CD14-positive monocyte (primary cell): Measurements from ENCODE around the gene RNASEH2A. TPM values are rescaled to one million over a fixed set of nuclear protein-coding genes. Genes with fewer than 3 reads are reported as not detected.

Source experiments
- DNase-seq, 3 donors: peaks; one replicate each; pipeline ENCODE4 v3.0.0-alpha.2; 2011 to 2022
- H2AFZ ChIP-seq: 2 replicates; pipeline ENCODE4 v1.6.0; 2012; ENCODE audit warnings: mild to moderate bottlenecking, low read depth, low read length, inconsistent platforms; ENCODE audit not compliant: insufficient read depth, poor library complexity, severe bottlenecking
- H3K27ac ChIP-seq, 2 donors: 1 replicate in 1 of 2; 2 replicates in 1 of 2; pipeline ENCODE4 v1.5.1; 2012 to 2013; ENCODE audit warnings: low read length in 2 of 2, control low read depth in 1 of 2, inconsistent platforms in 1 of 2, low read depth in 1 of 2, mild to moderate bottlenecking in 1 of 2
- H3K27me3 ChIP-seq, 2 donors: one replicate each; pipeline versions ENCODE4 v1.6.0 to v1.6.1; 2011 to 2013; ENCODE audit warnings: low read length in 2 of 2; ENCODE audit not compliant: control insufficient read depth in 2 of 2, insufficient read depth in 2 of 2
- H3K36me3 ChIP-seq, 2 donors: replicated peaks in 1 of 2; 1 replicate in 1 of 2; 2 replicates in 1 of 2; pipeline versions ENCODE4 v1.5.1 to v1.6.1; 2012 to 2013; ENCODE audit warnings: low read length in 2 of 2, control low read depth in 1 of 2, inconsistent platforms in 1 of 2, mild to moderate bottlenecking in 1 of 2; ENCODE audit not compliant: insufficient read depth in 2 of 2, control insufficient read depth in 1 of 2
- H3K4me1 ChIP-seq, 2 donors: 1 replicate in 1 of 2; 2 replicates in 1 of 2; pipeline versions ENCODE4 v1.5.1 to v1.6.1; 2012 to 2013; ENCODE audit warnings: low read length in 2 of 2, control low read depth in 1 of 2, inconsistent platforms in 1 of 2, mild to moderate bottlenecking in 1 of 2, moderate library complexity in 1 of 2; ENCODE audit not compliant: insufficient read depth in 2 of 2, control insufficient read depth in 1 of 2
- H3K4me2 ChIP-seq: replicated peaks from 2 replicates; pipeline ENCODE3; 2012; ENCODE audit warnings: low read length, moderate library complexity, mild to moderate bottlenecking; ENCODE audit not compliant: poor library complexity, severe bottlenecking; ENCODE audit errors: extremely low read depth
- H3K4me3 ChIP-seq, 3 experiments: fragments of 200-600 bp in 1 of 3; sonication (generic) in 1 of 3; replicated peaks in 1 of 3; 1 replicate in 2 of 3; 2 replicates in 1 of 3; pipeline ENCODE4 v1.5.1; 2011 to 2013; ENCODE audit warnings: low read length in 3 of 3, mild to moderate bottlenecking in 3 of 3, control low read depth in 2 of 3, low read depth in 2 of 3, inconsistent platforms in 1 of 3, moderate library complexity in 1 of 3
- H3K79me2 ChIP-seq: 2 replicates; pipeline ENCODE4 v1.6.0; 2012; ENCODE audit warnings: mild to moderate bottlenecking, control low read depth, inconsistent platforms, low read length, moderate library complexity; ENCODE audit not compliant: insufficient read depth
- H3K9ac ChIP-seq: 2 replicates; pipeline ENCODE4 v1.6.0; 2017; ENCODE audit warnings: low read length, mild to moderate bottlenecking; ENCODE audit not compliant: insufficient read depth, poor library complexity, severe bottlenecking
- H3K9me3 ChIP-seq, 2 donors: replicated peaks in 1 of 2; 1 replicate in 1 of 2; 2 replicates in 1 of 2; pipeline versions ENCODE4 v1.5.1 to v1.6.1; 2012 to 2013; ENCODE audit warnings: low read length in 2 of 2, control low read depth in 1 of 2; ENCODE audit not compliant: control insufficient read depth in 1 of 2, insufficient read depth in 1 of 2
- H4K20me1 ChIP-seq: 2 replicates; pipeline ENCODE4 v1.6.0; 2012; ENCODE audit warnings: mild to moderate bottlenecking, low read length, control low read depth, moderate library complexity; ENCODE audit not compliant: insufficient read depth
- H3K27ac Mint-ChIP-seq, 7 donors: one replicate each; pipeline ENCODE4 v1.8.0; 2020; ENCODE audit warnings: mild to moderate bottlenecking in 7 of 7, mixed read lengths in 7 of 7, moderate library complexity in 6 of 7, inconsistent platforms in 2 of 7
- H3K27me3 Mint-ChIP-seq, 3 donors: one replicate each; pipeline ENCODE4 v1.8.0; 2021 to 2022; ENCODE audit warnings: low read depth in 3 of 3, mild to moderate bottlenecking in 3 of 3, mixed read lengths in 3 of 3, moderate library complexity in 3 of 3, inconsistent platforms in 1 of 3
- H3K36me3 Mint-ChIP-seq, 2 donors: one replicate each; pipeline ENCODE4 v1.8.0; 2020; ENCODE audit warnings: mixed read lengths in 2 of 2, inconsistent platforms in 1 of 2, mild to moderate bottlenecking in 1 of 2
- H3K4me1 Mint-ChIP-seq: one replicate; pipeline ENCODE4 v1.8.0; 2020; ENCODE audit warnings: mild to moderate bottlenecking, mixed read lengths
- H3K4me3 Mint-ChIP-seq, 2 donors: one replicate each; pipeline ENCODE4 v1.8.0; 2020; ENCODE audit warnings: mild to moderate bottlenecking in 2 of 2, mixed read lengths in 2 of 2, moderate library complexity in 1 of 2
- H3K9me3 Mint-ChIP-seq, 7 donors: one replicate each; pipeline ENCODE4 v1.8.0; 2020 to 2022; ENCODE audit warnings: mixed read lengths in 7 of 7, mild to moderate bottlenecking in 6 of 7, moderate library complexity in 6 of 7, inconsistent platforms in 2 of 7
- CTCF ChIP-seq: fragments of 200-600 bp; IDR thresholded peaks from one replicate; pipeline ENCODE4 v1.8.0; 2022; ENCODE audit warnings: antibody characterized with exemption, mild to moderate bottlenecking
- WGBS: methylation state at CpG from one replicate; pipeline ENCODE4 v1.1.5; 2013; ENCODE audit warnings: missing lambda C conversion rate; ENCODE audit not compliant: insufficient coverage; 5-methylcytosine and 5-hydroxymethylcytosine counted together
- intact Hi-C, 2 donors: fragments of 100-400 bp; cut with micrococcal nuclease; formaldehyde crosslinking; loops; one replicate each; pipeline versions ENCODE4 v1.15.0 to v1.15.1; 2023
- polyA plus RNA-seq, 3 donors: library from polyadenylated mRNA; depleted of rRNA in 1 of 3; unstranded in 2 of 3; stranded (reverse) in 1 of 3; fragments of 300-500 nt in 2 of 3; fragments of >200 nt in 1 of 3; fragmentation: Illumina TruSeq in 2 of 3; gene quantifications; 1 replicate in 2 of 3; 2 replicates in 1 of 3; pipeline ENCODE4 v1.2.3, GENCODE V29; 2012 to 2021

RNASEH2A gene
- polyA plus RNA-seq, 3 donors: 8.7 to 21.5 (median 15.2) TPM

- H3K9me3 Mint-ChIP-seq: no peaks in the 10 kb centered on the region
- peaks cover 2% of the 10 kb centered on the region for H4K20me1 ChIP-seq
- peaks cover 17 to 22% of the 10 kb centered on the region in 2 donors for H3K4me1 ChIP-seq
- intact Hi-C loops: no loop called here
- no peak for DNase-seq
- no peaks in the 10 kb centered on the region for H3K27me3 ChIP-seq
- no peaks in the 10 kb centered on the region for H3K9me3 ChIP-seq
- no peak overlapping the region for H3K4me3 ChIP-seq
- H3K27ac Mint-ChIP-seq: peak overlapping the region in 1 of 7 donors; percentile 26
- H3K36me3 ChIP-seq: no peaks in the 10 kb centered on the region
- no peak for TF ChIP-seq CTCF
- H3K27ac ChIP-seq: no peak overlapping the region
- H2AFZ ChIP-seq: no peak overlapping the region
- H3K79me2 ChIP-seq: peaks cover 7% of the 10 kb centered on the region
- no peak overlapping the region for H3K9ac ChIP-seq
- 85% methylated on average over 2 of the region's 4 CpGs for WGBS
- H3K4me1 Mint-ChIP-seq: peaks cover 15% of the 10 kb centered on the region
- no peak overlapping the region for H3K4me3 Mint-ChIP-seq
- peaks cover 12 to 25% of the 10 kb centered on the region in 2 donors for H3K36me3 Mint-ChIP-seq
- no peak overlapping the region for H3K4me2 ChIP-seq
- peaks cover 2 to 5% (median 3%) of the 10 kb centered on the region in 3 donors for H3K27me3 Mint-ChIP-seq
Measured at GRCh38 chr19:12772323-12772722, 34.1 kb upstream of the RNASEH2A start.

DNA sequence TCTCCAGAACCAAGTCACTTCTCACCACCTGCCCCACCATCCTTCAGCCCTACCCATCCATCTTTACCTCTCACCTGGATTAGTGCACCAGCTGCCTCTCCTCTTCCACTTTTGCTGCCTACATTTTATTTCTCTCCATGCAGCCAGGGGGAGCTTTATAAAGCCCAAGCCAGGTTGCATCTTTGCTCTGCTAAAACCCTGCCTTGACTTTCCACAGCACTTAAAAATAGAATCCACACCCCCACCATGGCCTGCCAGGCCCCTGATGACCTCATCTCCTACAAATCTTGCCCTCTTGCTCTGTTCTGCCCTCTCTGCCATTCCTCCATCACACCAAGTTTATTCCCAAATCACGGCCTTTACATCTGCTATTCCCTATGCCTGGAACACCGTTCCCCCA lies 32.8 kb upstream of the RNASEH2A start:
- Mint-ChIP-seq H3K27me3 (peaks cover 2 to 6% (median 3%) of the 10 kb centered on the region in 3 donors), H3K36me3 (peaks cover 4 to 16% of the 10 kb centered on the region in 2 donors), H3K27ac (peak overlapping the region in 1 of 7 donors; percentile 52), H3K4me1 (peaks cover 21% of the 10 kb centered on the region), H3K4me3 (no peak overlapping the region), H3K9me3 (no peaks in the 10 kb centered on the region)
- peaks cover 22 to 32% of the 10 kb centered on the region in 2 donors for H3K4me1 ChIP-seq
- H3K79me2 ChIP-seq: peaks cover 20% of the 10 kb centered on the region
- DNase-seq: no peak
- H3K4me2 ChIP-seq: no peak overlapping the region
- no peaks in the 10 kb centered on the region for H3K36me3 ChIP-seq
- no peak overlapping the region for H3K27ac ChIP-seq
- no peak for TF ChIP-seq CTCF
- no peak overlapping the region for H3K4me3 ChIP-seq
- no peaks in the 10 kb centered on the region for H3K9me3 ChIP-seq
- no peaks in the 10 kb centered on the region for H3K27me3 ChIP-seq
- no peak overlapping the region for H2AFZ ChIP-seq
- H4K20me1 ChIP-seq: peaks cover 4% of the 10 kb centered on the region
- 93% methylated on average over 2 of the region's 2 CpGs for WGBS
- intact Hi-C loops: no loop called here
- no peak overlapping the region for H3K9ac ChIP-seq
